ENCODE measurements around the gene MRGPRD. TPM values are rescaled to one million over a fixed set of nuclear protein-coding genes. Genes with fewer than 3 reads are reported as not detected.

MRGPRD gene
- total and polyA plus RNA-seq, 5 donors from 2014 or later, result 0.50 TPM; not detected in 4

DNA sequence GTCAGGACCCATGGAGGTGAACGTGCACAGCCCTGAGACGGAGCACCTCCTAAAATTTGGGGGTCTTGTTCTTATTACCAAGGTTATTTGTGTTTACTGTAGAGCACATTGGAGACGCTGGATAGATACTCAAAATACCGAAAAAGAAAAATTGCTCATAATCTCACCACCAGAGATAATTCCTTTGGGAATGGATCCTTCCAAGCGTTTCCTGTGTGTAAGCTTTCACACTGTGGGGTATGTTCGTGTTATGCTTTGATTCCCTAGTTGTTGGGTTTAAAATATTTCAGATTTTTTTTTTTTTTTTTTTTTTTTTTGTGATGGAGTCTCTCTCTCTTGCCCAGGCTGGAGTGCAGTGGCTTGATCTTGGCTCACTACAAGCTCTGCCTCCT, 14.1 kb upstream of the MRGPRD start:
- Mint-ChIP-seq H3K4me3 (no peak overlapping the region), H3K27me3 (peaks cover 25% of the 10 kb centered on the region), H3K9me3 (no peaks in the 10 kb centered on the region), H3K27ac (peak overlapping the region in 1 of 3 donors; percentile 48), H3K4me1 (peaks cover 0 to 2% (median 0%) of the 10 kb centered on the region in 4 donors), H3K36me3 (no peaks in the 10 kb centered on the region)
- Histone ChIP-seq H3K27ac (ENCODE audit: insufficient read depth, low read length, poor library complexity, severe bottlenecking) (no peak overlapping the region), H3K4me1 (ENCODE audit: control insufficient read depth, insufficient read depth, low read length, poor library complexity, severe bottlenecking) (no peaks in the 10 kb centered on the region), H3K9me3 (ENCODE audit: control insufficient read depth in 2 of 2, low read length in 2 of 2) (no peaks in the 10 kb centered on the region), H3K27me3 (ENCODE audit: control insufficient read depth, insufficient read depth, low read length) (no peaks in the 10 kb centered on the region), H3K36me3 (ENCODE audit: control insufficient read depth, insufficient read depth, low read length) (no peaks in the 10 kb centered on the region), H3K4me3 (ENCODE audit: low read depth, low read length) (no peak overlapping the region)
- ATAC-seq (ENCODE audit: low read depth in 2 of 2), result no peak
- no peak for DNase-seq

GRCh38 chr11:68994161-68994893, 13.5 kb upstream of the MRGPRD start:
- Mint-ChIP-seq H3K36me3 (no peaks in the 10 kb centered on the region), H3K9me3 (no peaks in the 10 kb centered on the region), H3K4me1 (peaks cover 0 to 2% (median 0%) of the 10 kb centered on the region in 4 donors), H3K4me3 (no peak overlapping the region), H3K27ac (peak overlapping the region in 1 of 3 donors; percentile 48), H3K27me3 (peaks cover 30% of the 10 kb centered on the region)
- no peaks in the 10 kb centered on the region for H3K27me3 ChIP-seq (ENCODE audit: control insufficient read depth, insufficient read depth, low read length)
- no peaks in the 10 kb centered on the region for H3K36me3 ChIP-seq (ENCODE audit: control insufficient read depth, insufficient read depth, low read length)
- H3K27ac ChIP-seq (ENCODE audit: insufficient read depth, low read length, poor library complexity, severe bottlenecking), result no peak overlapping the region
- DNase-seq, result no peak
- no peaks in the 10 kb centered on the region for H3K4me1 ChIP-seq (ENCODE audit: control insufficient read depth, insufficient read depth, low read length, poor library complexity, severe bottlenecking)
- H3K4me3 ChIP-seq (ENCODE audit: low read depth, low read length), result no peak overlapping the region
- no peaks in the 10 kb centered on the region for H3K9me3 ChIP-seq (ENCODE audit: control insufficient read depth in 2 of 2, low read length in 2 of 2)
- ATAC-seq (ENCODE audit: low read depth in 2 of 2), result no peak

GRCh38 chr11:68993546-68993945, 12.8 kb upstream of the MRGPRD start:
- no peak overlapping the region for H3K27ac ChIP-seq (ENCODE audit: insufficient read depth, low read length, poor library complexity, severe bottlenecking)
- H3K4me3 Mint-ChIP-seq, result no peak overlapping the region

GRCh38 chr11:68992743-68993255, 12.0 kb upstream of the MRGPRD start:
- Histone ChIP-seq H3K4me1 (ENCODE audit: control insufficient read depth, insufficient read depth, low read length, poor library complexity, severe bottlenecking) (no peaks in the 10 kb centered on the region), H3K27me3 (ENCODE audit: control insufficient read depth, insufficient read depth, low read length) (no peaks in the 10 kb centered on the region), H3K36me3 (ENCODE audit: control insufficient read depth, insufficient read depth, low read length) (no peaks in the 10 kb centered on the region), H3K4me3 (ENCODE audit: low read depth, low read length) (no peak overlapping the region), H3K27ac (ENCODE audit: insufficient read depth, low read length, poor library complexity, severe bottlenecking) (no peak overlapping the region), H3K9me3 (ENCODE audit: control insufficient read depth in 2 of 2, low read length in 2 of 2) (no peaks in the 10 kb centered on the region)
- H3K27me3 Mint-ChIP-seq, result peaks cover 42% of the 10 kb centered on the region
- H3K36me3 Mint-ChIP-seq, result no peaks in the 10 kb centered on the region
- ATAC-seq (ENCODE audit: low read depth in 2 of 2) (no peak), DNase-seq (no peak)
- H3K4me1 Mint-ChIP-seq, result no peaks in the 10 kb centered on the region
- no peak overlapping the region for H3K27ac Mint-ChIP-seq
- H3K9me3 Mint-ChIP-seq, result peaks cover 0 to 4% (median 0%) of the 10 kb centered on the region in 7 donors
- no peak overlapping the region for H3K4me3 Mint-ChIP-seq

More at GRCh38 chr11:68993546-68993945, 12.8 kb upstream of the MRGPRD start:
- ATAC-seq (ENCODE audit: low read depth in 2 of 2) (no peak), DNase-seq (no peak)
- Mint-ChIP-seq H3K9me3 (peaks cover 0 to under 1% (median 0%) of the 10 kb centered on the region in 7 donors), H3K27me3 (peaks cover 35% of the 10 kb centered on the region), H3K27ac (no peak overlapping the region), H3K4me1 (peaks cover 0 to 2% (median 0%) of the 10 kb centered on the region in 4 donors), H3K36me3 (no peaks in the 10 kb centered on the region)
- Histone ChIP-seq H3K9me3 (ENCODE audit: control insufficient read depth in 2 of 2, low read length in 2 of 2) (no peaks in the 10 kb centered on the region), H3K36me3 (ENCODE audit: control insufficient read depth, insufficient read depth, low read length) (no peaks in the 10 kb centered on the region), H3K27me3 (ENCODE audit: control insufficient read depth, insufficient read depth, low read length) (no peaks in the 10 kb centered on the region), H3K4me1 (ENCODE audit: control insufficient read depth, insufficient read depth, low read length, poor library complexity, severe bottlenecking) (no peaks in the 10 kb centered on the region), H3K4me3 (ENCODE audit: low read depth, low read length) (no peak overlapping the region)

DNA sequence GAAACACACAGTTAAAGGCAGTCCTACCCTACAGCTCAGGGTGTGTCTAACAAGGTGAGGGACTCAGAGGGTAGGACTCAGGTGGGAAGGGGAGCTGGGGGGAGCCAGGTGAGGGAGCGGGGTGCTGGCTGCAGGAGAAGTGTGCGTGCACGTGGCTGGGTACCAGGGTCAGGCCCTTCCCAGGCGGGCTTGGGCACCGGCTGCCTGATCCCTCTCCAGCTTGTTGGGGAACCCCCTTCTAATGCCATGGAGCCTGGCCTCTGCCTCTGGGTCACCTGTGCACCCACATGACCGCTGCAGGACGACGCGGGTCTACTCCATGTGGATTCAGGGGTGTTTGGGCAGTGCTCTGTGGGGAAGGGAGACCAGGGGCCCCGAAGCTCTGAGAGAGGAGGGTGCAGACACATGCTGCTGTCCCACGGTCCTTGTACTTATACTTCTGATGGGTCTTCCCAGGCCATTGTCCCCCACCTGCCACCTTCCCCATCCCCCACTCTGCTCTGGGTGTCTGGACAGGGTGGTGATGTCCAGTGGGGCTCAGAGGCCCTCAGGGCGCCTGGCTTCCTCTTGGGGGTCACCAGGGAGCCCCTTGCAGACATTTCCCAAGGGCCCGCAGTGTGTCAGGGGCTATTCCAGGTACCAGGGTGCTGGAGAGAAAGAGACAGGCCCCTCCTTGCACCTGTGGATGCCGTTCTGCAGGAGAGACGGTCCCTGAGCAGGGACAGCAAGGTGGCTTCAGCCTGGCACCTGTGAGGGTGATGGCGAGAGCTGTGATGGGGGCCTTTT, 10.4 kb upstream of the MRGPRD start:
- Mint-ChIP-seq H3K4me3 (no peak overlapping the region), H3K27ac (no peak overlapping the region), H3K27me3 (peaks cover 42% of the 10 kb centered on the region), H3K9me3 (peaks cover 0 to 14% (median 4%) of the 10 kb centered on the region in 7 donors), H3K36me3 (peaks cover 4% of the 10 kb centered on the region), H3K4me1 (no peaks in the 10 kb centered on the region)
- H3K27me3 ChIP-seq (ENCODE audit: control insufficient read depth, insufficient read depth, low read length), result no peaks in the 10 kb centered on the region
- no peak overlapping the region for H3K27ac ChIP-seq (ENCODE audit: insufficient read depth, low read length, poor library complexity, severe bottlenecking)
- no peak overlapping the region for H3K4me3 ChIP-seq (ENCODE audit: low read depth, low read length)
- ATAC-seq (ENCODE audit: low read depth in 2 of 2) (no peak), DNase-seq (no peak)
- H3K4me1 ChIP-seq (ENCODE audit: control insufficient read depth, insufficient read depth, low read length, poor library complexity, severe bottlenecking), result no peaks in the 10 kb centered on the region
- no peaks in the 10 kb centered on the region for H3K36me3 ChIP-seq (ENCODE audit: control insufficient read depth, insufficient read depth, low read length)
- H3K9me3 ChIP-seq (ENCODE audit: control insufficient read depth in 2 of 2, low read length in 2 of 2), result peaks cover 3 to 5% of the 10 kb centered on the region in 2 experiments

- Mint-ChIP-seq H3K4me3 (no peak overlapping the region), H3K4me1 (no peaks in the 10 kb centered on the region), H3K36me3 (peaks cover 4% of the 10 kb centered on the region), H3K27me3 (peaks cover 42% of the 10 kb centered on the region), H3K9me3 (peaks cover 0 to 14% (median 4%) of the 10 kb centered on the region in 7 donors), H3K27ac (no peak overlapping the region)
- no peaks in the 10 kb centered on the region for H3K36me3 ChIP-seq (ENCODE audit: control insufficient read depth, insufficient read depth, low read length)
- DNase-seq (no peak), ATAC-seq (ENCODE audit: low read depth in 2 of 2) (no peak)
- H3K27ac ChIP-seq (ENCODE audit: insufficient read depth, low read length, poor library complexity, severe bottlenecking), result no peak overlapping the region
- H3K27me3 ChIP-seq (ENCODE audit: control insufficient read depth, insufficient read depth, low read length), result no peaks in the 10 kb centered on the region
- peaks cover 3 to 5% of the 10 kb centered on the region in 2 experiments for H3K9me3 ChIP-seq (ENCODE audit: control insufficient read depth in 2 of 2, low read length in 2 of 2)
- H3K4me3 ChIP-seq (ENCODE audit: low read depth, low read length), result no peak overlapping the region
- H3K4me1 ChIP-seq (ENCODE audit: control insufficient read depth, insufficient read depth, low read length, poor library complexity, severe bottlenecking), result no peaks in the 10 kb centered on the region
These were observed 9.3 kb upstream of the MRGPRD start for GRCh38 chr11:68989936-68990606.

GRCh38 chr11:68988491-68988890, 7.7 kb upstream of the MRGPRD start:
- ATAC-seq (ENCODE audit: low read depth in 2 of 2) (no peak), DNase-seq (no peak)
- Mint-ChIP-seq H3K9me3 (peaks cover 0 to 14% (median 4%) of the 10 kb centered on the region in 7 donors), H3K36me3 (peaks cover 4% of the 10 kb centered on the region), H3K4me1 (no peaks in the 10 kb centered on the region), H3K27me3 (peaks cover 37% of the 10 kb centered on the region), H3K27ac (no peak overlapping the region), H3K4me3 (no peak overlapping the region)
- no peaks in the 10 kb centered on the region for H3K27me3 ChIP-seq (ENCODE audit: control insufficient read depth, insufficient read depth, low read length)
- H3K36me3 ChIP-seq (ENCODE audit: control insufficient read depth, insufficient read depth, low read length), result no peaks in the 10 kb centered on the region
- no peak overlapping the region for H3K27ac ChIP-seq (ENCODE audit: insufficient read depth, low read length, poor library complexity, severe bottlenecking)
- H3K4me1 ChIP-seq (ENCODE audit: control insufficient read depth, insufficient read depth, low read length, poor library complexity, severe bottlenecking), result no peaks in the 10 kb centered on the region
- no peak overlapping the region for H3K4me3 ChIP-seq (ENCODE audit: low read depth, low read length)
- peaks cover 3 to 5% of the 10 kb centered on the region in 2 experiments for H3K9me3 ChIP-seq (ENCODE audit: control insufficient read depth in 2 of 2, low read length in 2 of 2)

Data from CD4-positive, CD25-positive, alpha-beta regulatory T cell (primary cell).